Activated CD4-positive, alpha-beta T cell treated with anti-CD3 and anti-CD28 coated beads, Interleukin-10, Interleukin-2, amounts not matched to agents 100 ng/mL and 50 ng/mL, durations not matched to agents 16 hours and 8 hours (primary cell): ENCODE results near the gene N4BP2L1.

Experiments
- DNase-seq: peaks from one replicate; pipeline ENCODE4 v3.0.0-alpha.2; 2020

Gene N4BP2L1

DNA sequence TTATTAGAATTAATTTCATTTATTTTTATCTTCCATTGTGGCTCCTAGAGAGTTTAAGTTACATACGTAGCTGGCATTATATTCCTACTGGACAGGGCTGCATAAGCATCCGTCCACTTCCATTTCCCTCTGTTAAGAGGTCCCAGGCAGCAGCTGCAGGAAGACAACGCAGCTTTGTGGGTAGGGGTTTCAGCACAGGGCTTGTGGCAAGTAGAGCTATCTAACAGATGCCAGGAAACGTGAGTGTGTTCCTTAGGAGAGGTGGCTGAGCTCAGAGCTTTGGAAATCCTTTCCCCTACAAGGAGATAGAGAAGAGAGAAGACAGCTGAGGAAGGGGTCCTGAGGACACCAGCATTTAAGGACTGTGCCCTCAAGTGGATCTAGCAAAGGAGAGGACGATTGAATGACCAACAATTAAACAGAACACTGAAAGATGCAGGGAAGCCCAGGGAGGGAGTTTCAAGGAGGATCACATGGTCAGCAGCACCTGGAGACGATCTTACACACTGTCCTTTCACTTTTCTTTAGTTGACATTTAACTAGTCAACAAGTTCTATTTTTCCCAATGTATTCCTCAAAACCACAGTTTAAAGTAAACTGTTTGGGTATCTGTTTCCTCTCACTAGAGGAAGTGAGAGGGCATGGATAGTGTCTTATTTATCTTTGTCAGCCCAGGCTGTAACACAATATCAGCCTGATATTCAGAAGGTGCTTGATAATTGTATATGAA lies 2.3 kb upstream of the N4BP2L1 start:
- DNase-seq: no peak

DNA sequence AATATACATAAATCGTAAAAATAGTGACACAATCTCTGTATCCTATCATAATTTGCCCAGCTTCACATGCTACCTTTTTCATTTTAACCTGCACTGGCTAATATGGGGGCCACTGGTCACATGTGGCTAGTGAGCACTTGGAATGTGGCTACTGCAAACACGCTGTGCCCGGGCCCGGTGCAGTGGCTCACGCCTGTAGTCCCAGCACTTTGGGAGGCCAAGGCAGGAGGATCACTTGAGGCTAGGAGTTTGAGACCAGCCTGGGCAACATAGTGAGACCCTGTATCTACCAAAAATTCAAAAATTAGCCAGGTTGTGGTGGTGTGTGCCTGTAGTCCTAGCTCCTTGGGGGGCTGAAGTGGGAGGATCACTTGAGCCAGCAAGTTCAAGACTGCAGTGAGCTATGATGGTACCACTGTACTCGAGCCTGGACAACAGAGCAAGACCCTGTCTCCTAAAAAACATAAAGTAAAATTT lies 1.5 kb upstream of the N4BP2L1 start:
- no peak for DNase-seq

DNA sequence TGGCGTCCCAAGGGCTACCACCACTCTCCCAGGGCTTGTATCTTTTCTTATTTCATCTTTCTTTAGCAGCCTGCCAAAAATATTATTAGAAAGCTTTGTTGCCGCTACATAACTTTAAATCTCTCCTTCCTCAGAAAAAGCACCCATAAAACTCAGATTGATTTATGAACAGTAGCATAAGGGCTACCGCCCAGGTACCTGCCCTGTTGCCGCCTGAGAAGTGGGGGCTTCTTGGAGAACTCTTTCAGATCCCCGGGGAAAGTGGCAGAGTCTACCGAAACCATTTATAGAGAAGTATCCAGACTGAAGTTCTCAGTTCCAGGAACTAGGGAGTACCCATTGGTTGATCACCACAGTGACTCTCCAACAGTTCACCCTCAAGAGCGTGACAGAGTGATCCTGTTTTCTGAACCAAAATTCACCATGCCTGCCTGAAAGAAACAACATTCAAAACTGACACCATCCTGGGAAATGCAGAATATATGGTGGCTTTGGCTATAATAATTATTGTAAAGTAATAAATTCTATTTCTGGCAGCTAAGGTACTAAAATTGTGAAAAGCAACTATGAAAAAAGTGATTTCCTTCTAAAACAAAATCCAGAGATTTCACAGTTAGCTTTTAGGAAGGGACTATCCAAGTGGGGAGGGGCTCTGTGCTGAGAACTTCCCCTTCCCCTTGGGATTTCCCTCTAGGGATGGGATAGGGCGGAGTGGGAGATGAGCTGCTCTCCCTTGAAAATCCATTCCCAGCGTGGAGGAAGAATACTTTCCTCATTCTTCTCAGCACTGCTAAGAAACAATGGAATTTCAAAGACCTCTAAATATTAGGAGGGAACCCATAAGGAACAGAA lies 877 bp upstream of the N4BP2L1 start:
- DNase-seq: peak; percentile 16

DNA sequence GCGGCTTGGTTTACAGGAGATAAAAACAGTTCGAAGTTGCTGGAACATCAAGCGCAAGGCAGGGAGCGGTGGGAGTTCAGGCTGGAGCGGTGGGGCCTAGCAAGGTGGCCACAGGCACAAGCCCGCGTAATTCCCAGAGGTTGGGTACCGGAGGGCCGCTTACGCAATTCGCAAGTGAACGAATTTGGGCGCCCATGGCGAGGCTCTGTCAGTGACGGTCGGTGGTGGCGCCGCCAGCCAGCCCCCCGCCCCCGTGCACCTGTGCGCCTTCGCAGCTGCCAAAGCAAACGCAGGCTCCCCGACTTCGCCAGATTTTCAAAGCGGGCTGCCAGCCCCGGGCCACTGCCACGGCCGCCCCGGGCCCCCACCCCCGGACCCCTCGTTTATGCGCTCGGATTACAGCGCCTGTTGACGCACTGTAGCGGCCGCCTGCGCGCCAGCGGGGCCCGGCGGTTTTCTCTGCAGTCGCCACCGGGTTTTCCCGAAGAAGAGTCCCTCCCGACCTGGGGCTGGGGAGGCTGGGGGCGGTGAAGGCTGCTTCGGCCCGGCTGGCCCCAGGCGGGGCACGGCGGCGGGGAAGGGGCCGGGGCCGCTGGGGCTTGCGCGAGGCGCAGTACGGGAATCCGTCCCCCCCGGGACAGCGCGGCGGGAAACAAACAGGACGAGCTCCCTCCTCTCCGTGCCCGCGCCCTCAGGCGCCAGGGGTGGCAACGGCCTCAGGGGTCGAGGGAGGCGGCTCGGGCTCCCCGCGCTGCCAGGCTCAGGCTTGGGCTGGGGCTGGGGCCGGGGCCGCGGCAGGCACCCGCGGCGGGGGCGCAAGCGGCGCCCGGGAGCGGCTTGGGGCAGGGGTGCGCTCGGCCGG lies 709 bp downstream of the N4BP2L1 start:
- peak; percentile 67 for DNase-seq

- DNase-seq: peak; percentile 83
Observed at GRCh38 chr13:32426191-32426989, 1.5 kb downstream of the N4BP2L1 start.

- DNase-seq: no peak
Observed at GRCh38 chr13:32425158-32425557, 2.8 kb downstream of the N4BP2L1 start.

GRCh38 chr13:32423592-32423991 lies 4.3 kb downstream of the N4BP2L1 start:
- DNase-seq: no peak

DNA sequence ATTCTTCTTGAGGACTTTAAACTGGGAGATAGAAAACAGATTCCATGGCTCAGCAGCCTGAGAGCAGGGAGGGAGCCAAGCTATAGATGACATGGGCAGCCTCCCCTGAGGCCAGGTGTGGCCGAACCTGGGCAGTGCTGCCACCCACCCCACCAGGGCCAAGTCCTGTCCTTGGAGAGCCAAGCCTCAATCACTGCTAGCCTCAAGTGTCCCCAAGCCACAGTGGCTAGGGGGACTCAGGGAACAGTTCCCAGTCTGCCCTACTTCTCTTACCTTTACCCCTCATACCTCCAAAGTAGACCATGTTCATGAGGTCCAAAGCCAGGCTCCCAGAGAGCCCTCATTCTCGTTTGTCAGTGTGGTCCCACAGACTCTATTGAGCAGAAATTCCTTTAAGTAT lies 8.1 kb downstream of the N4BP2L1 start:
- no peak for DNase-seq

DNA sequence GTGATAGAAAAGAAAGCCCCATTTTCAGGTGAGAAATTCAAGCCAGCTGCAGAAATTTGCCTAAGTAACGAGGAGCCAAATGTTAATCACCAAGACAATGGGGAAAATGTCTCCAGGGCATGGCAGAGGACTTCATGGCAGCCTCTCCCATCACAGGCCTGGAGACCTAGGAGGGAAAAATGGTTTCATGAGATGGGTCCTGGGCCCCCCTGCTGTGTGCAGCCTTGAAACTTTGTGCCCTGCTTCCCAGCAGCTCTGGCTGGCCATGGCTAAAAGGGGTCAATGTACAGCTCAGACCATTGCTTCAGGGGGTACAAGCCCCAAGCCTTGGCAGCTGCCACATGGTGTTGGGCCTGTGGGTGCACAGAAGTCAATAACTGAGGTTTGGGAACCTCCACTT lies 9.9 kb downstream of the N4BP2L1 start:
- no peak for DNase-seq

GRCh38 chr13:32415019-32415418 lies 12.9 kb downstream of the N4BP2L1 start:
- DNase-seq: peak; percentile 25

- no peak for DNase-seq
Observed at GRCh38 chr13:32414580-32414979, 13.3 kb downstream of the N4BP2L1 start.

- no peak for DNase-seq
Observed at GRCh38 chr13:32413284-32413683, 14.6 kb downstream of the N4BP2L1 start.

DNA sequence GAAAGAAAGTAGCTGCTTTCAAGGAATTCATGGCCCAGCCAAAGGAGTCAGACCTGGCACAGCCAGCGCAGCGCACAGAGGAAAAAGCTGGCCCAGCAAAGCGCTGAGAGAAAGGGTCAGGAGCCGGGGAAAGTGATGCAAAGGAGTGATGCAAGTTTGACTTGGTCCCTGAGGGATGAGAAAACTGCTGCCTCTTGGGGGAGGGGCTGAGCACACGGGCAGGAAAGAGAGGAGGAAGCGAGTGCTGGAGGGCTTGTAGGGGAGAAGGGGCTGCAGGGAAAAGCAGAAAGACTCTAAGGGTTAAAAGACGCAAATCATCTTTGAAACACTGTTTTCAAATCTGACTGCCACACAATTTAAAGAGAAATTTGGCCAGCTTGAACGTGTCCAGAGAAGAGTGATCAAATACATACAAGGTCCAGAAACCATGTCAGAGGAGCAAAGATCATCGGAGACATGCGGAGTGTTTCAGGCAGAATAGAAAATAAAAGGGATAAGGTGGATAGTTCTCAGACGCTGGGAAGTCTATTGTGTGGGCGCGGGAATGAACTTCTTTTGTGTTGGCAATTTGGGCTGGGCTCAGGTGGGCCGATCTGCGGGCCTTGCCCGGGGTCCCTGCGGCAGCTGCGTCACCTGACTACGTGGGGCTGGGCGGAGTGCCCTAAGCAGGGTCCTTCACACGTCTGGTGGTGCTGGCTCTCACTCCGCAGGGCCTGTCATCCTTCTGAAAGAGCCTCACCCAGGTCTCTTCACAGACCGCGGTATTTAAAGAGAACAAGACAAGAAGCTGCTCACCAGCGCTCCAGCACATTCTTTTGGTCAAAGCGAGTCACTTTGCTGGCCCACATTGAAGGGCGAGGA lies 18.1 kb downstream of the N4BP2L1 start:
- no peak for DNase-seq

GRCh38 chr13:32409001-32409313 lies 19.0 kb downstream of the N4BP2L1 start:
- DNase-seq: no peak

GRCh38 chr13:32408296-32409000 lies 19.5 kb downstream of the N4BP2L1 start:
- no peak for DNase-seq

- DNase-seq: peak; percentile 66
Observed at GRCh38 chr13:32407854-32408253, 20.1 kb downstream of the N4BP2L1 start.

DNA sequence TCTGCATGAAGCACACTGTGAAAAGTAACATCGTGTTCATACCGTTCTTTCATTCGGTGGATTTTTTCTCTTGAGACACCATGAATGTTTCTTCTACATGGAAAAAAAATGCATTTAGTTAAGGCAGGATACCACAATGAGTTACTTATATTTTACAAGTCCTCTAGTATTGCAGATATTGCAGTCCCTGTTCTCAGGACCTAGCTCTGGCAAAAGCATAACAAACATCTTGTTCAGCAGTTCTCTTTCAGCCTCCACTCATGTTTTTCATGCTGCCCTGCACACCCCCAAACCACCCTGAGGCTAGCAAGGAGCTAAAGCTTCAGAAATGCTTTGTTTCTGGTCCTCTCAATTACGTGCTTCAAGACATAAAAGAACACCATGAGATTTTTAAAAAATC lies 24.8 kb downstream of the N4BP2L1 start:
- no peak for DNase-seq

DNA sequence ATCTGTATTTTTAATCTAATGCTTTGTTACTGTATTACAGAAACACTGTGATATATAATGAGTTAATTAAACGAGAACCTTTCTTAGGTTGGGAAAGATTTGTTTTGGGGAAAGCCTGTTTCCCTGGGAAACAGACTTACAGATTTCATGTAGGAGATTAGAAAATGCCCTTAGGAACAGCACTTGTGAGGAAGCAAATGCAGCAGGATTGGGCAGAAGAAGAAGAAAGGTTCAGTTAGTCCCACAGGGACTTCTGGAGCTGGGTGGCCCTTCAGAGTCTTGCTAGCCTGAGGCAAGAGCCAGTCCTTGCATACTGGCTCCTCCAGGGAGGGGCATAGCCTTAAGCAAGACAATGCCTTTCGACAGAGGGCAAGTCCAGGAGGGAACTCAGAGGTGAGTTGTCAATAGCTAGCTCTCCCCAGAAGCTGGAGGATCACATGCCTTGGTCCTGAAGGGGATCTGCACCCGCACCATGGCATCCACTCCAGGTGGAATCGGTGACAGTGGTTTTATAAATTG lies 36.8 kb downstream of the N4BP2L1 start:
- DNase-seq: no peak

- no peak for DNase-seq
Observed at GRCh38 chr13:32390484-32390883, 37.4 kb downstream of the N4BP2L1 start.

- no peak for DNase-seq
Observed at GRCh38 chr13:32390048-32390447, 37.9 kb downstream of the N4BP2L1 start.

DNA sequence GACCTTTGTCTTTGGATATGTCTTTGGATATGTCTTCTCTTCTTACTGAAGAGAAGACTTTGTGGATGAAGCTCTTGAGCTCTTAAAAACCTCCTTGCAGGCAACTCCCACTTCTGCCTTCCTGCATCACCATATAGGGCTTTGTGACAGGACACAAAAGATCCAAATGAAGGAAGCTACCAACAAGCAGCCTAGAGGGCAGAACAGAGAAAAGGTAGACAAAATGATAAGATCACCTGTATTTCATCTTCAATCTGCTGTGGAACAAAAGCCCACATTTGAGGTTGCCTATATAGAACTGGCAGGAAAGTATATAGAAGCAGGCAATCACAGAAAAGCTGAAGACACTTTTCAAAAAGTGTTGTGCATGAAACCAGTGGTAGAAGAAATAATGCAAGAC lies 42.5 kb downstream of the N4BP2L1 start:
- no peak for DNase-seq
